Stimulated activated CD8-positive, alpha-beta memory T cell treated with anti-CD3 and anti-CD28 coated beads, Interleukin-2, amount 100 ng/mL, for 1 hour (primary cell): Measurements from ENCODE around the gene RPRD2.
A peak's percentile ranks its signal among the peaks of the same experiment; 100 is the strongest.
"Not testable (repeated sequence)": the region's sequence is repeated elsewhere in the genome, so short reads cannot be mapped to it uniquely, and the experiment has no call there.

ENCODE experiments used
- DNase-seq, 2 donors: peaks; one replicate each; pipeline ENCODE4 v3.0.0-alpha.2; 2020; ENCODE audit warnings: low read depth in 2 of 2

The RPRD2 gene

GRCh38 chr1:150388241-150388640, 24.3 kb downstream of the RPRD2 start:
- no peak for DNase-seq

DNA sequence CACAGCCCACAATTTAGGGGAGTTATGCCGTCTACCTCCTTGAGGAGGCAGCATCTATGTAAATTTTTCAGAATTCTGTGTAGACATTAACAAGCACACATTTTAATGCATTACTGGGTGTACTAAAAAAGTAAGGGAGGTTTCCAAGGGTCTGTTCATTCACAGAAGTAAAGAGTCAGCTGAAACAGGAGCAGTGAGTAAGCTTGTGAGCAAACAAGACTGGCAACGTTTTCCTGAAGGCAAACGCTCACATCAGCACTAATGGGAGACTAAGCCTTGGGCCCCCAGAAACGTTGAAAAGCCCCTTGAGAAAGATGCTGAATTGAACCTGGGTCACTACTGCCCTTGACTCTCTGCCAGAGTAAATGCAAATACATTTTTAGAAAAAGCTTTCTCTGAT, 25.7 kb downstream of the RPRD2 start:
- DNase-seq: no peak

- no peak for DNase-seq
These were observed 28.7 kb downstream of the RPRD2 start for GRCh38 chr1:150392627-150393026.

DNA sequence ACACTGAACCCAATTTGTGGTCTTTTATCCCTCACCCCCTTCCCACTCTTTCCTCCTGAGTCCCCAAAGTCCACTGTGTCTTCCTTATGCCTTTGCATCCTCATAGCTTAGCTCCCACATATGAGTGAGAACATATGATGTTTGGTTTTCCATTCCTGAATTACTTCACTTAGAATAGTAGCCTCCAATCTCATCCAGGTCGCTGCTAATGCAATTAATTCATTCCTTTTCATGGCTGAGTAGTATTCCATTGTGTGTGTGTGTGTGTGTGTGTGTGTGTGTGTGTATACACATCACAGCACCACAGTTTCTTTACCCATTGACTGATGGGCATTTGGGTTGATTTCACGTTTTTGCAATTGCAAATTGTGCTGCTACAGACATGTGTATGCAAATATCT, 31.2 kb downstream of the RPRD2 start:
- not testable (repeated sequence) for DNase-seq

DNA sequence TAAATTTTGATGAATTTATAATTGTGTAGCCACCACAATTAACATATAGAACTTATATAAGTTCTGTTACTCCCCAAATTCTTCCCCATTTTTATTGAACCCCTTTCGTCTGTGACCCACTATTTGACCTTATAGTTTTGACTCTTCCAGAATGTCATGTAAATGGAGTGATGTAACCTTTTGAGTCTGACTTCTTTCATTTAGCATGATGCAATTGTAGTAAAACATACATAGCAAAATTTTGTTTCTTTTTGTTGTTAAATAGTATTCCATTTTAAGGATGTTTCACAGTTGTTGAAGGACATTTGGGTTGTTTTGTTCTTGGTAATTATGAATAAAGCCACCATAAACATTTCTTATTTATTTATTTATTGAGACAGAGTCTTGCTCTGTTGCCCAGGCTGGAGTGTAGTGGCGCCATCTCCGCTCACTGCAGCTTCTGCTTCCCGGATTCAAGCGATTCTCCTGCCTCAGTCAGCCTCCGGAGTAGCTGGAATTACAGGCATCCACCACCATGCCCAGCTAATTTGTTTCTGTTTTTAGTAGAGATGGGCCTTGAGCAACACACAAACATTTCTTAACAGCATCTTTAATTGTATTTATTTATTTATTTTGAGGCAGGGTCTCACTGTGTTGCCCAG, 33.6 kb downstream of the RPRD2 start:
- DNase-seq: no peak

GRCh38 chr1:150404465-150404864, 40.5 kb downstream of the RPRD2 start:
- DNase-seq: no peak

DNA sequence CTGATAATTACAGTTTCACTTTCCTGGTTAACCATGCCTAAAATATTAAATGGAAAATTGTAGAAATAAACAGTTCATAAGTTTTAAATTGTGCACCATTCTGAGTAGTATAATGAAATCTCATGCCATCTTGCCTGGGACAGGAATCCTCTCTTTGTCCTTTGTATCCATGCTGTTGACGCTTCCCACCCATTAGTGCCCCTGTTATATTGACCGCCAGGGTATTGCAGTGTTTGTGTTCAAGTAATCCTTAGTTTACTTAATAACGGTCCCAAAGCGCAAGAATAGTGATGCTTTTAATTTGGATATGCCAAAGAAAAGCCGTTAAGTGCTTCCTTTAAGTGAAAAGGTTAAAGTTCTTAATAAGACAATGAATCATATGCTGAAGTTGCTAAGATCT, 41.7 kb downstream of the RPRD2 start:
- no peak for DNase-seq

DNA sequence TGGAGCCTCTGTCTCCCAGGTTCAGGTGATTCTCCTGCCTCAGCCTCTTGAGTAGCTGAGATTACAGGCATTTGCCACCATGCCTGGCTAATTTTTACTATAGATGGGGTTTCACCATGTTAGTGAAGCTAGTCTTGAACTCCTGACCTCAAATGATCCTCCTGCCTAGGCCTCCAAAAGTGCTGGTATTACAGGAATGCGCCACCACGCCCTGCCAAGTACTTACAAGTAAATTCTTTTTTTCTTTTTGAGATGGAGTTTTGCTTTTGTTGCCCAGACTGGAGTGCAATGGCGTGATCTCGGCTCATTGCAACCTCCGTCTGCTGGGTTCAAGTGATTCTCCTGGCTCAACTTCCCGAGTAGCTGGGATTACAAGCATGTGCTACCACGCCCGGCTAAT, 42.5 kb downstream of the RPRD2 start:
- no peak for DNase-seq

- no peak for DNase-seq
These were observed 43.4 kb downstream of the RPRD2 start for GRCh38 chr1:150407330-150407729.

DNA sequence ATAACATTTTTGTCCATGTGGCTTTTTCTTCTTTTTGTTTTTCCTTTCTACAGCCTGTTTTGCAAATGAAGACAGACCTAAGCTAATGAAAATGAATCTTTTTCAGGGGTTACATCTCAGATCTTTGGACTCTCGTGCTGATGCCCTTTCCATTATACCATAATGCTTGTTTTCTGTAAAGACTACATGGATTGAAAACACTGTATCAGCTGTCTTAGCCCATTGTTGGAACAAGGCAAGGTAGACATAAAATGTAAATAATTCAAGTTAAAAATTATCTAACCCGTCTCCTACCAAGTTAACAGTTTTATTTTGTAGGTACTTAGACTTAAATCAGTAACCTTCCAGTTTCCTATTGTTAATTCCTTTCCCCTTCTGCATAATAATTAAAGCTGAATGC, 44.9 kb downstream of the RPRD2 start:
- DNase-seq: no peak

DNA sequence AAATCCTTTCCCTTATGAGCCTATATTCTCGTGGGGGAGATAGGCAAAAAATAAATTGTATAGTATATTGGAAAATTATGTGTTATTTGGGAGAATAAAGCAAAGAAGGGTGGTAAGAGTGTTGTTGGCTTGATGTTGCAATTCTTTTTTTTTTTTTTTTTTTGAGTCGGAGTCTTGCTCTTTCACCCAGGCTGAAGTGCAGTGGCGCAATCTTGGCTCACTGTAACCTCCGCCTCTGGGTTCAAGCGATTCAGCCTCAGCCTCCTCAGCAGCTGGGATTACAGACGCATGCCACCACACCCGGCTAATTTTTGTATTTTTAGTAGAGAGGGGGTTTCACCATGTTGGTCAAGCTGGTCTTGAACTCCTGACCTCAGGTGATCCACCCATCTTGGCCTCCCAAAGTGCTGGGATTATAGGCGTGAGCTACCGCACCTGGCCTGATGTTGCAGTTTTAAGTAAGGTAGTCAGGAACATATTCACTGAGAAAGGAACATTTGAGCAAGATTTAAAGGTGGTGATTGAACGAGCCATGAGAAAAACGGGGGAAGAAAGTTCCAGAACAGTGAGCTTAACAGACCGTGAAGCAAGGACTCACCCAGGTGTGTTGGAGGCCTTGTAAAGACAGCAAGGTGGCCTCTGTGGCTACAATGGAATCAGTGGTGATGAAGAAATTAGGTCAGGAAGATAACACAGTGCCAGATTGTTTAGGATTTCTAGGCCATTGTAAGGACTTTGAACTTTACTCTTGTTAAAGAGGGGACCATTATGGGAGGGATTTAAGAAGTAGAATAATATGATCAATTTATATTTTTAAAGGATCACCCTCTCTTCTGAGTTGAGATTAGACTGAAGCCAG, 45.8 kb downstream of the RPRD2 start:
- DNase-seq: no peak

DNA sequence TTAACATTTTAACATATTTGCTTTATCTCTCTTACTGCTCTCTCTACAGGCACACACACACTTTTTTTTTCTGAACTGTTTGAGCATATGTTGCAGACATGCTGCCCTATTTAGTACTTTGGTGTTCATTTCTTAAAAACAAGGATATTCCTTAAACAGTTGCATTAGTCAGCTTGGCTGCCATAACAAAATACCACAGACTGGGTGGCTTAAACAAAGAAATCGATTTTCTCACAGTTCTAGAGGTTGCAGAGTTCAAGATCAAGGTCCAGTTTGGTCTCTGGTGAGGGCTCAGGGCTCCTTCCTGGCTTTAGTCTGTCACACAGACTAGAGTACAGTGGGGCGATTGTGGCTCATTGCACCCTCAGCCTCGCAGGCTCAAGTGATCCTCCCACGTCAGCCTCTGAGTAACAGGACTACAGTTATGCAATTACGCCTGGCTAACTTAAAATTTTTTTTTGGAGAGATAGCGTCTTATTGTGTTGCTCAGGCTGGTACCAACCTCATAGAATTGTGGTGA, 46.7 kb downstream of the RPRD2 start:
- no peak for DNase-seq

DNA sequence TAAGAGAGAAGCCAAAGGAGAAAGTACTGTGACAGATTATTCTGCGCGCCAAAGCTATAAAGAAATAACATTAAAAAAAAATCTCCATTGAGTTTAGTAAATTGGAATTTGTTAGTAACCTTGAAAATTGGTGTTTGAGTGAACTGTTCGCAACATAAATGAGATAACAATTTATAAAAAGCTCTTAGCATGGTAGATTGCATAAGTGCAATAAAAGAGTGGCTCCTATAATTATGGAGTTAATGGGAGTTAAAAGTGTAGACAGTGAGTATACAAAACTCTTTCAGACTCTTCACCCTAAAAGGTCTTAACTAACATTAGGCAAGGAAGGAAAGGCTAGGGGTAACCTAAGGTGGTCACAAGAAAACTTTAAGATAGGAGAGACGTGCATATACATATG, 50.6 kb downstream of the RPRD2 start:
- DNase-seq: no peak

DNA sequence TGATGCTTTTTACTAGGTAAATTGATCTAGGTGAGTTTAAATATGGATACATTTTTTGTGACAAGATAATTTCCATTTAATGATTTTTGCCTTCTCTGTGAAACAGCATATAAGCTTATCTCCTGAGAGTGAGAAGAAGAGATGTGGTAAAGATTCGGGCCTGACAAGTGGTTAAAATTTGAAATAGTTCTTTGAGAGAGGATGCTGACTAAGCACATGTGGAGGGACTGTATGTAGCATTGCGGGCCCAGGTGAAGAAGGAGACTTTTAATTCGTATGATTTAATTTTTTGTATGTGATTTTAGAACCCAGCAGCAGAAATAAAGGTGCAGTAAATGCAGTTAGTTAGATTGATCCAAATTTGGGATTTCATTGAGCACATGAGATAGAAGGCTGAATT, 51.9 kb downstream of the RPRD2 start:
- DNase-seq: no peak

DNA sequence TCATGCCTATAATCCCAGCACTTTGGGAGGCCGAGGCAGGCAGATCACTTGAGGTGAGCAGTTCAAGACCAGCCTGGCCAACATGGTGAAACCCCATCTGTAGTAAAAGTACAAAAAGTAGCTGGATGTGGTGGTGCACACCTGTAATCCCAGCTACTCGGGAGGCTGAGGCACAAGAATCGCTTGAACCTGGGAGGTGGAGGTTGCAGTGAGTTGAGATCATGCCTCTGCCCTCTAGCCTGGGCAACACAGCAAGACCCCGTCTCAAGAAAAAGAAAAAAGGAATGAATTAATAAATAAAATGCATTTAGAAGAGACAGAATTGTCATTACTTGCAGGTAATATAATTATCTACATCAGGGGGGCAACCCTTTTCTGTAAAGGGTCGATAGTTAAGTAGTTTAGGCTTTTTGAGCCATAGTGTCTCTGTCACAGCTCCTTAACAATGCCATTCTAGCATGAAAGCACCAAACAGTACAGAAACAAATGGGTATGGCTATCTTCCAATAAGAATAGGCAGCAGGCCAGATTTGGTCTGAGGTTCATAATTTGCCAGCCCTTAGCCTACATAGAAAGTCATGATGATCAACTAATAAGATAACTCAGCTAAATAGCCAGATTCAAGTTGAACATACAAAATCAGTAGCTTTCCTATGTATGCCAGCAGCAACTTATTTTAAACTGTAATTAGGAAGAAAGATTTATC, 56.8 kb downstream of the RPRD2 start:
- no peak for DNase-seq

- DNase-seq: no peak
These were observed 58.6 kb downstream of the RPRD2 start for GRCh38 chr1:150422541-150422940.

GRCh38 chr1:150429805-150430204, 65.9 kb downstream of the RPRD2 start:
- DNase-seq: no peak

DNA sequence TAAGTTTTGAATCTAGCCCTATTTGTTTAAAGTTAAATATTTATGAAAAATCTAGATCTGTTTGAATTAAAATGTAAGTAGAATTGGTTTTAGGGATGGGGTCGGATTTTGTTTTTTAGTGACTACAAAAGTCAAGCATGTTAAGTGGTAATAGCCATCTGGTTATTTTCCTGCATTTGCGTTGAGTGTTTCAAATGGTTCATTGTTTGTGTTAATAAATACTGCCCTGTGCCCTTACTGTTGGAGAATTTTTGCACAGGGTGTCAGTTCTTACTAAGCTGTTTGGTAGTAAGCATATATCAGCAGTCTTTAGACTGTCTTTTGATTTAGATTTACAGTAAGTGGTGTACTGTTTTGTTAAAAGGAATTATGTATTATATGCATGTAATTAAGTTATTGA, 77.2 kb downstream of the RPRD2 start:
- no peak for DNase-seq

DNA sequence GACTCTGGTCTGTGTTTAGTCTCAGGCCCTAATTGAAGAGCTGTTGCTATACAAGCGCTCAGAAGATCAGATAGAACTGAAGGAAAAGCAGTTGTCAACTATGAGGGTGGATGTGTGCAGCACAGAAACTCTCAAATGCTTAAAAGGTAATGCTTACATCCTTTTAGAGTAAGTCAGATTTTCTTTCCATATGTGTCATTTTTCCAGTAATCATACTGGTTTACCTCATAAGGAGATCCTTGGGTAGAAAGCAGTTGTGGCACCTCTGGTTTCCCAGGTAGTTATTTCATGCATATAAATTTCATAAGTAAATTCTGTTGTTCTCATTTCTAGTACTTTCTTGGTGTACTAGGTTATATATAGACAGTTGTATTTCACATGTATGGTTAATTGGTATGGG, 80.3 kb downstream of the RPRD2 start:
- no peak for DNase-seq

GRCh38 chr1:150456146-150456647, 92.2 kb downstream of the RPRD2 start:
- no peak for DNase-seq

DNA sequence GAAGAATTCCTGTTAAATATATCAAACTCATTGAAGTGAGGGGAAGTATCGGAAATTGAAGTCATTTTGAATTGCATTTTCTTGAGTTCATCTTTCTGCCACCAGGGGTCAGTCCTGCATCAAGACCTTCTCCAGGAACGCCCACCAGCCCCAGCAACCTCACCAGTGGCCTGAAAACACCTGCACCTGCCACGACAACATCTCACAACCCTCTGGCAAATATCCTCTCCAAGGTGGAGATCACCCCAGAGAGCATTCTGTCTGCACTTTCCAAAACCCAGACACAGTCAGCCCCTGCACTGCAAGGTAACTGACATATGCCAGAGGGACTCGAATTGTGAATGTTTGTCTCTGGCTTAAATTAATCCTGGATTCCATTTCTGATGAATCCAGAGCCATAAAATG, 100.5 kb downstream of the RPRD2 start:
- DNase-seq: peak; percentile 22 to 39

- DNase-seq: no peak
These were observed 103.0 kb downstream of the RPRD2 start for GRCh38 chr1:150466964-150467363.
